Peyer's patch (tissue), 4 donors: Measurements from ENCODE around the gene PCBP3.

Experiments used
- POLR2A ChIP-seq, 2 donors: fragments of 450-650 bp; IDR thresholded peaks; one replicate each; pipeline ENCODE4 v1.5.1; 2017; ENCODE audit warnings: antibody characterized with exemption in 2 of 2, mild to moderate bottlenecking in 2 of 2, moderate library complexity in 2 of 2
- TF ChIP-seq, protein P1 (sequence below), 6 experiments: fragments of 450-650 bp in 4 of 6; fragments of 200-600 bp in 2 of 6; sonication (generic) in 1 of 6; IDR thresholded peaks; one replicate each; pipeline ENCODE4 v1.5.1; 2017 to 2019; ENCODE audit warnings: antibody characterized with exemption in 6 of 6, mild to moderate bottlenecking in 3 of 6, moderate library complexity in 1 of 6

DNA sequence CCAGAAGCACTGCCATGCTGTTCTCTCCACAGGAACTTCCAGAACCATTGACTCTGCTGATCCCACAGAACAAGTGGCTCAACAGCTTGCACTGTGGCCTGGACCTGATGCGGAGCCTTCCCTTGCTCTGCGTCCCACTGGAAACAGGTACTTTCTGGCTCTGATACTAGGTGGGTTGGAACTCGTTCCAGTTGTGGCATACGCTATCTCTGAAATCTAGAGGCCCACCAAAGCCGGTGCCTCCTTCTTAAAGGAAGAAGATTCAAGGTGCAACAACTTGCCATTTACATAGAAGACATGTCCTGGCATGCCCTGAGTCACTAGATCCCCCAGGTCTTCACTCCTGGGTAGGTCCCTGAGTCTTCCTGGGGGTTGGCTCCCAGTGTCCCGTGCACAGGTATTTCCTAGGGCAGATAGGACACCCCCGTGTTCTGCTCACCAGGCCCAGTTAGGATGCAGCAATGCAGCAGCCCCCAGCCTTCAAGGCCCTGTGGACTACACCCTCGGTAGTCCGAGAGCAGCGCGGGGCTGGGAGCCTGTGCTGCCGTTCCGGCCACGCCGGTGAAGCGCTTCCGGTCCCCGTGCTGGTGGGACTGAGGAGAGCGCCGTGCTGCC, 10.8 kb upstream of the PCBP3 start:
- TF ChIP-seq, protein P1, sequence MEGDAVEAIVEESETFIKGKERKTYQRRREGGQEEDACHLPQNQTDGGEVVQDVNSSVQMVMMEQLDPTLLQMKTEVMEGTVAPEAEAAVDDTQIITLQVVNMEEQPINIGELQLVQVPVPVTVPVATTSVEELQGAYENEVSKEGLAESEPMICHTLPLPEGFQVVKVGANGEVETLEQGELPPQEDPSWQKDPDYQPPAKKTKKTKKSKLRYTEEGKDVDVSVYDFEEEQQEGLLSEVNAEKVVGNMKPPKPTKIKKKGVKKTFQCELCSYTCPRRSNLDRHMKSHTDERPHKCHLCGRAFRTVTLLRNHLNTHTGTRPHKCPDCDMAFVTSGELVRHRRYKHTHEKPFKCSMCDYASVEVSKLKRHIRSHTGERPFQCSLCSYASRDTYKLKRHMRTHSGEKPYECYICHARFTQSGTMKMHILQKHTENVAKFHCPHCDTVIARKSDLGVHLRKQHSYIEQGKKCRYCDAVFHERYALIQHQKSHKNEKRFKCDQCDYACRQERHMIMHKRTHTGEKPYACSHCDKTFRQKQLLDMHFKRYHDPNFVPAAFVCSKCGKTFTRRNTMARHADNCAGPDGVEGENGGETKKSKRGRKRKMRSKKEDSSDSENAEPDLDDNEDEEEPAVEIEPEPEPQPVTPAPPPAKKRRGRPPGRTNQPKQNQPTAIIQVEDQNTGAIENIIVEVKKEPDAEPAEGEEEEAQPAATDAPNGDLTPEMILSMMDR (IDR thresholded peaks at IDR 0.05) = no peak
- no peak for TF ChIP-seq POLR2A (IDR thresholded peaks at IDR 0.05)
